GM12878 (cell line): ENCODE measurements around the gene ADAM33. TPM values are rescaled to one million over a fixed set of nuclear protein-coding genes. Genes with fewer than 3 reads are reported as not detected.

Experiments used
- ATAC-seq: fragments of 200-7000 bp; cut with Tn5 transposase; 3 replicates; pipeline ENCODE4 v1.9.1; 2020; ENCODE audit warnings: mild to moderate bottlenecking, moderate library complexity
- BruUV-seq: library from RNA; stranded (reverse); fragments of 400-500 nt; replicated peaks from 2 replicates; lab custom pipeline; 2021; lab: Mats Ljungman, UMichigan
- CTCF ChIA-PET: fragments of 300-600 bp; sonication (Branson Sonifier 250); formaldehyde crosslinking; extraction: SDS; loops from one replicate; lab custom pipeline; 2021; ENCODE audit warnings: inconsistent platforms; lab: Yijun Ruan, JAX
- POLR2A ChIA-PET: fragments of 350-600 bp; formaldehyde crosslinking; extraction: SDS; loops from one replicate; lab custom pipeline; 2021; ENCODE audit warnings: inconsistent platforms; lab: Charles Lee
- RAD21 ChIA-PET: fragments of 300-600 bp; sonication (Branson Sonifier 250); formaldehyde crosslinking; loops from one replicate; lab custom pipeline; 2023; ENCODE audit warnings: antibody characterized with exemption; ENCODE audit not compliant: unreplicated experiment; lab: Charles Lee
- SMC1A ChIA-PET: fragments of 300-600 bp; sonication (Branson Sonifier 250); formaldehyde crosslinking; loops from one replicate; lab custom pipeline; 2023; ENCODE audit not compliant: unreplicated experiment, uncharacterized antibody; lab: Charles Lee
- DNase-seq: peaks from one replicate; pipeline ENCODE4 v3.0.0-alpha.2; 2011; ENCODE audit warnings: low read depth, low spot score
- FAIRE-seq: peaks from 3 replicates; lab custom pipeline; 2011; peaks lifted over from hg19 to GRCh38; lab: Jason Lieb, UNC
- H2AFZ ChIP-seq: 2 replicates; pipeline ENCODE4 v1.6.0; 2011; ENCODE audit warnings: low read depth, low read length, control low read depth; ENCODE audit not compliant: control insufficient read depth
- H3K27ac ChIP-seq: 2 replicates; pipeline ENCODE4 v1.5.1; 2011; ENCODE audit warnings: control low read depth; ENCODE audit not compliant: control insufficient read depth, insufficient read depth
- H3K27me3 ChIP-seq, 2 experiments: replicated peaks in 1 of 2; 2 replicates each; pipeline versions ENCODE4 v1.6.0 to v1.6.1; 2011; ENCODE audit warnings: low read length in 1 of 2; ENCODE audit not compliant: control insufficient read depth in 2 of 2, insufficient read depth in 2 of 2
- H3K36me3 ChIP-seq, 2 experiments: 2 replicates each; pipeline ENCODE4 v1.5.1; 2011; ENCODE audit warnings: low read length in 1 of 2; ENCODE audit not compliant: control insufficient read depth in 2 of 2, insufficient read depth in 2 of 2
- H3K4me1 ChIP-seq: 2 replicates; pipeline ENCODE4 v1.6.1; 2011; ENCODE audit warnings: mild to moderate bottlenecking, low read length, moderate library complexity, mixed read lengths; ENCODE audit not compliant: control insufficient read depth, insufficient read depth
- H3K4me2 ChIP-seq: 2 replicates; pipeline ENCODE4 v1.6.0; 2011; ENCODE audit warnings: control low read depth; ENCODE audit not compliant: control insufficient read depth, insufficient read depth
- H3K4me3 ChIP-seq: fragments of 200-600 bp; sonication (generic); 2 replicates; pipeline ENCODE4 v1.5.1; 2016
- H3K79me2 ChIP-seq: 2 replicates; pipeline ENCODE4 v1.6.0; 2011; ENCODE audit warnings: low read length; ENCODE audit not compliant: control insufficient read depth, insufficient read depth
- H3K9ac ChIP-seq: 2 replicates; pipeline ENCODE4 v1.8.0; 2011; ENCODE audit warnings: low read length, control low read depth, mixed read lengths; ENCODE audit not compliant: control insufficient read depth, insufficient read depth
- H3K9me3 ChIP-seq: replicated peaks from 3 replicates; pipeline ENCODE4 v1.5.1; 2011; ENCODE audit warnings: mild to moderate bottlenecking, low read length; ENCODE audit not compliant: control insufficient read depth, insufficient read depth
- H4K20me1 ChIP-seq: 2 replicates; pipeline ENCODE4 v1.6.0; 2011; ENCODE audit not compliant: control insufficient read depth, insufficient read depth
- BCL3 ChIP-seq: IDR thresholded peaks from 2 replicates; pipeline ENCODE4 v1.6.1; 2011; ENCODE audit warnings: borderline replicate concordance, low read depth, mild to moderate bottlenecking, moderate library complexity, low read length; ENCODE audit not compliant: insufficient read depth, poor library complexity, severe bottlenecking
- KDM1A ChIP-seq: fragments of 200-600 bp; sonication (generic); IDR thresholded peaks from 2 replicates; pipeline ENCODE4 v1.6.1; 2016; ENCODE audit warnings: borderline replicate concordance
- LARP7 ChIP-seq: fragments of 450-650 bp; IDR thresholded peaks from 2 replicates; pipeline ENCODE4 v1.6.1; 2017; ENCODE audit warnings: mild to moderate bottlenecking
- NFYB ChIP-seq: IDR thresholded peaks from 2 replicates; pipeline ENCODE4 v1.6.1; 2011; ENCODE audit warnings: low read depth, mild to moderate bottlenecking, low read length, improper control_type of control experiment, moderate library complexity; ENCODE audit not compliant: insufficient read depth
- TCF12 ChIP-seq: IDR thresholded peaks from 2 replicates; pipeline ENCODE4 v1.6.1; 2011; ENCODE audit warnings: low read depth, mild to moderate bottlenecking, low read length
- ZNF24 ChIP-seq: fragments of 450-650 bp; IDR thresholded peaks from 2 replicates; pipeline ENCODE4 v1.6.1; 2017; ENCODE audit warnings: antibody characterized with exemption, mild to moderate bottlenecking
- WGBS: methylation state at CpG from one replicate; pipeline ENCODE4 v1.1.6; 2016; ENCODE audit warnings: low lambda C conversion rate; ENCODE audit not compliant: insufficient replicate concordance, insufficient coverage; ENCODE audit errors: missing lambda C conversion rate; 5-methylcytosine and 5-hydroxymethylcytosine counted together
- in situ Hi-C: fragments of 300-500 bp; cut with MboI; formaldehyde crosslinking; loops from 9 replicates; pipeline ENCODE4 v1.14.3; 2018; ENCODE audit warnings: mixed read lengths
- intact Hi-C: fragments of 100-400 bp; cut with micrococcal nuclease; formaldehyde crosslinking; loops from one replicate; pipeline ENCODE4 v1.14.2; 2022; ENCODE audit not compliant: unreplicated experiment
- polyA plus RNA-seq, 11 experiments: library from polyadenylated mRNA; depleted of rRNA in 4 of 11; unstranded in 6 of 11; stranded (reverse) in 5 of 11; fragments of >200 nt; fragmentation: Nextera tagmentation in 4 of 11; fragmentation: Illumina TruSeq in 1 of 11; extraction: Ambion mirVana in 4 of 11; extraction: Trizol in 1 of 11; gene quantifications; 1 replicate in 1 of 11; 2 replicates in 10 of 11; pipeline versions ENCODE4 v1.2.1 to v1.2.3, GENCODE V29; 2011 to 2016; ENCODE audit warnings: inconsistent platforms in 2 of 11, missing spikeins in 2 of 11, low read depth in 1 of 11
- total RNA-seq, 4 experiments: library from RNA; depleted of rRNA in 3 of 4; stranded (reverse); fragments of >200 nt in 3 of 4; fragmentation: Illumina TruSeq in 1 of 4; extraction: Trizol in 1 of 4; gene quantifications; 2 replicates each; pipeline versions ENCODE4 v1.2.1 to v1.2.3, GENCODE V29; 2013 to 2021

Gene ADAM33
- total and polyA plus RNA-seq, 10 of the 15 experiments (the other 5 are each of a cell fraction or from before 2014, with no cell fraction given): not detected

- H3K27ac ChIP-seq: no peak overlapping the region
- BruUV-seq: no TSS peak
- CTCF ChIA-PET: interaction anchor here (0.9 kb wide), 1 partner anchor 20 kb away, joined by 4 read pairs; no protein-coding TSS in a partner anchor
- no peak overlapping the region for H3K4me3 ChIP-seq
- peaks cover 1 to 4% of the 10 kb centered on the region in 2 experiments; a peak in 1 of 4 replicates for H3K27me3 ChIP-seq
- no peak overlapping the region for H3K4me2 ChIP-seq
- TF ChIP-seq ZNF24 (no peak), BCL3 (peak; percentile 58), TCF12 (no peak)
- TF ChIP-seq, all 136 proteins: peak for 1
- no peaks in the 10 kb centered on the region for H4K20me1 ChIP-seq
- in situ Hi-C loops: no loop called here
- ATAC-seq (no peak), DNase-seq (no peak), FAIRE-seq (no peak)
- SMC1A ChIA-PET: no interaction called here
- RAD21 ChIA-PET: no interaction called here
- intact Hi-C loops: no loop called here
- no peak overlapping the region for H3K9ac ChIP-seq
- H2AFZ ChIP-seq: no peak overlapping the region
- no peaks in the 10 kb centered on the region for H3K36me3 ChIP-seq
- WGBS: 28% methylated on average over 6 of the region's 6 CpGs
- POLR2A ChIA-PET: no interaction called here
- H3K79me2 ChIP-seq: no peaks in the 10 kb centered on the region
- H3K9me3 ChIP-seq: no peaks in the 10 kb centered on the region
- no peaks in the 10 kb centered on the region for H3K4me1 ChIP-seq
Observed at GRCh38 chr20:3729378-3729777, 47.6 kb upstream of the ADAM33 start.

- Histone ChIP-seq H3K4me3 (no peak overlapping the region), H4K20me1 (no peaks in the 10 kb centered on the region)
- ChIA-PET SMC1A (no interaction called here), RAD21 (no interaction called here)
- DNase-seq: no peak
- no peak for TF ChIP-seq LARP7
- TF ChIP-seq KDM1A: no peak
- no peak for TF ChIP-seq NFYB
- TF ChIP-seq, all 136 proteins: peak for 0
- POLR2A ChIA-PET: no interaction called here
- BruUV-seq: no TSS peak
- Histone ChIP-seq H3K9ac (no peak overlapping the region), H3K27ac (no peak overlapping the region), H3K4me1 (no peaks in the 10 kb centered on the region), H3K36me3 (no peaks in the 10 kb centered on the region), H3K79me2 (no peaks in the 10 kb centered on the region), H3K9me3 (no peaks in the 10 kb centered on the region), H2AFZ (no peak overlapping the region), H3K27me3 (peaks cover 1 to 4% of the 10 kb centered on the region in 2 experiments; a peak in 1 of 4 replicates), H3K4me2 (no peak overlapping the region)
- ATAC-seq: no peak
- no peak for FAIRE-seq
- WGBS: 0% methylated on average over 3 of the region's 3 CpGs
- CTCF ChIA-PET: no interaction called here
- intact Hi-C loops: no loop called here
- in situ Hi-C loops: no loop called here
Observed at GRCh38 chr20:3728876-3729275, 47.1 kb upstream of the ADAM33 start.
